HG02798 (cell line): Measurements from ENCODE around the gene PRIMA1.

ENCODE experiments used
- ATAC-seq: cut with Tn5 transposase; IDR thresholded peaks from one replicate; pipeline ENCODE4 v1.9.1; 2021; ENCODE audit warnings: mild to moderate bottlenecking; ENCODE audit not compliant: unreplicated experiment, poor library complexity

PRIMA1 gene

DNA sequence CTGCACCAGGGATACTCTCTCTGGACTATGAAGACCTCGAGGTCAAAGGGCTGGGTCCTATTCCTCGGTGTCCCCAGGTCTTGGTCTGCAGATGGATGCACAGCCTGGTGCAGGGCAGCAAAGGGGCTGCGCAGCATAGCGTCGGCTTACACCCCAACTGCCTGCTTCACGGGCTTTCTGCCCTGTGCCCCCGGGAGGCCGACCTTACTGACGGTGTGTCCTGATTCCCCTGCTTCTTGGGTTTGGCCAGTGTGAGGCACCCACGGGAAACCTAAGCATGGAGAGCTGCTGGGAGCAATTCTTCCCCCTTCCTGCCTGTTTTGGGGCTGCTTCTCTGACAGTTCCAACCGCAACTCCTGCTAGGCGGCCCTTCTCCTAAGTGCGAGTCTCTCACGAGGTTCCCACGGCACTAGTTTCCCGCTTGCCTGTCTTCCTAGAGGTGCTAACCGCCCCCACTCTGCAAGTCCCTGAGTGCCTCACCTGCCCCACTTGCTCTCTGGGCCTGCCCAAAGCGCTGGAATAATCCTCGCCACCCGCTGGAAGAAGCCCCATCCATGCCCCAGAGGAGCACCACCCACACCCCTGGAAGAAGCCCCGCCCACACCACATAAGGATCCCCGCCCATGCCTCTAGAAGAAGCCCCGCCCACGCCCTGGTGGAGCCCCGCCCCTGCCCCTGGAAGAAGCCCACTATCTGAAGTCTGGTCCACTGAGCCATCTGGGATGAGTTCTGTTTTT, 54.0 kb downstream of the PRIMA1 start:
- ATAC-seq = no peak

DNA sequence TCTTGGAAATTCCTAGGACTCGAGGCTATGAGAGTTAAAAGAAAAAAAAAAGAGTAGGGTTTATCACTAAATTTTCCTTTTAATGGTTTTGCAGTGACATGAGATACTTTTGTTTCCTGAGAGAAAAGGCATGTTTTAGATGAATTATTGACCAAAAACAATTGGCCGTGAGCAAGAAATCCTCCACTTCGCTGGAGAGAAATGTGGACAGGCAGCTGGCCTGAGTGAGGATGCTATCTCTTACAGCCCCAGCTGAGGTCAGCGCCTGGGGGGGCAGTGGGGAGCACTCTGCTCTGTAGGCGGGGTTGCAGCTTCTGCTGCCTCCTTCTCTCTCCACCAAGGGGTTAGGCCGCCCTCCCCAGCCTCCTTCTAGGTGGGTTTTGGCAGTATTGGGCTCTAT, 54.7 kb downstream of the PRIMA1 start:
- ATAC-seq = no peak

DNA sequence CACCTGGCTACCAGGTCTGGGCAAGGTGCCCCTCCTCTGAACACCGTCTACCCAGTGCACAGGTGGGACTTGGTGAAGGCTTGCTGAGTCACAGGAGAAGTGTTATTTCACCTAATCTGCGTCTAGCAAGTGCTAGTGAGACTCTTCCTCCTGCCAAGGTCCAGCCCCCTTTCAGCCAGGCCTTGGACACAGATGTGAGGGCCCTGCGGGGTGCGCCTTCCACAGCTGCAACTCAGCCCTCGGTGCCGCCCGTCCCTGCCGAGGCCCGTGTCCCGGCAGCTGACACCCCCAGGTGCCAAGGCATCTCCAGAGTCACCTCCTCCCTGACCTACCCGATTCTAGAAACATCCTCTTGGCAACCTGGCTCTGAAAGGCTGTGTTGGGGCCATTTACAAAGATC, 55.1 kb downstream of the PRIMA1 start:
- ATAC-seq = no peak

DNA sequence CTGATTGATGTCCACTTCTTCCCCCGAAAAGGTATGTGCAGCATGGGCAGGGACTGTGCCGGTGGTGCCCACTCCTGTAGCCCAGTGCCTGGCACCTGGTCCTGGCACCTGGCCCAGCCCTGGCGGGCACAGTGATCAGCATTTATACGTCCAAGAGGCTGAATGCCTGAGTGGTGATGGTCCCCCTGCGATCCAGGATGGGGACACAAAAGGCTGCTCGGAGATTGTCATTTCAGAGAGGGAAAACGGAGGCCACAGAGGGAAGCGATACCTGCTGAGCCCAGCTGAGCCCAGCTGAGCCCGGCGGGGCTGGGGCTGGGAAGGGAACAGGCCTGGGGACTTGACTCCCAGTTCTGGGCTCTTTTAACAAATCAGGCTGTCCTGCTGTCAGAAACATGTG, 55.8 kb downstream of the PRIMA1 start:
- no peak for ATAC-seq

DNA sequence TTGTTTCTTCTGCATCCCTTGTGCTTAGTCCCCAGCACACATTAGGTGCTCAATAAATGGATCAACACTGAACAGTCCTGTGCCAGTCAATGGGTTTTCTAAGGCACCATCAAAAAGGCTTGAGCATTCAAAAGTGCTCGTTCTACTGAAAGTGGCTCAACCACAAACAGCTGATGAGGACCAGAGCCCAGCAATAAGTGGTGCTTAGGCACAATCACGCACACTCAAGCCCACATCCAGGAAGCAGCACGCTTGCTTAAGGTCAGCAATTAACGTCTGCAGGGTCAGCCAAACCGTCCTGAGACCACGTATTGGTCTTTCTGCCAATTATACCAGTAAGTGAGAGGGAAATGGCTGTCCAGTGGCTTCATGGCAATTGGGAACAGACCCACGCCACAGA, 56.5 kb downstream of the PRIMA1 start:
- ATAC-seq = no peak

DNA sequence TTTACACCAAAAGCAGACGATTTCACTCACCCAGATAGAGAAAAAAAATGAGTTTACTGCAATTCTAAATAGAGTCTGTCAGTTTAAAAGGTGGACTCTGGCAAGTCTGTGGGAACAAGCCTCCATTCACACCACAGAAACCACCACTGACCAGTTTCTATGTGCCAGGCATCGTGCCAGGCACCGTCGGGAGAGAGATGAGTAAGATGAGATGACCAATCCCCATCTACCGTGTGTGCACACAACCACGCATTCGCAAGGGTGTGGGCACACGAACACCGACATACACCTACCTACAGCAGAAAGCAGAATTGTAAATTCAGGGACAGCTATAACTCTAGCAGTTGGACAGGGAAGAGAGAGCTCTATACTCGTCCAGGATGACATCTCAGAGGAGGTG, 58.3 kb downstream of the PRIMA1 start:
- no peak for ATAC-seq

DNA sequence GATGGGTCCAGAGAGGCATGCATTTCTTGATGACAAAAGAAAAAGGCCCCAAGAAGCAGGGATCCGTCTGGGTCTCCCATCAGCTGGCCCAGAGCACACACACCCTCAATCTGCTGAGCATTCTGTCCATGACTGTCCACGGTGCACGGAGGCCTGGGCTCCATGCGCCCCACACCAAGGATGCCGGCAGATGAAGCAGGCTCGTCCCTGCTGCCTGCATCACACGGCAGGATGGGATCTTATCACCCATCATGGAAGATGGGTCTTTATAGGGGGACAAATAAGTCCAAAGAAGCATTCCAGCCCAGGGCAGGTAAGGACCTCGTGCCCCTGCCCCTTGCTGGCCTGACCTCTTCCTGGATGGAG, 59.7 kb downstream of the PRIMA1 start:
- no peak for ATAC-seq

DNA sequence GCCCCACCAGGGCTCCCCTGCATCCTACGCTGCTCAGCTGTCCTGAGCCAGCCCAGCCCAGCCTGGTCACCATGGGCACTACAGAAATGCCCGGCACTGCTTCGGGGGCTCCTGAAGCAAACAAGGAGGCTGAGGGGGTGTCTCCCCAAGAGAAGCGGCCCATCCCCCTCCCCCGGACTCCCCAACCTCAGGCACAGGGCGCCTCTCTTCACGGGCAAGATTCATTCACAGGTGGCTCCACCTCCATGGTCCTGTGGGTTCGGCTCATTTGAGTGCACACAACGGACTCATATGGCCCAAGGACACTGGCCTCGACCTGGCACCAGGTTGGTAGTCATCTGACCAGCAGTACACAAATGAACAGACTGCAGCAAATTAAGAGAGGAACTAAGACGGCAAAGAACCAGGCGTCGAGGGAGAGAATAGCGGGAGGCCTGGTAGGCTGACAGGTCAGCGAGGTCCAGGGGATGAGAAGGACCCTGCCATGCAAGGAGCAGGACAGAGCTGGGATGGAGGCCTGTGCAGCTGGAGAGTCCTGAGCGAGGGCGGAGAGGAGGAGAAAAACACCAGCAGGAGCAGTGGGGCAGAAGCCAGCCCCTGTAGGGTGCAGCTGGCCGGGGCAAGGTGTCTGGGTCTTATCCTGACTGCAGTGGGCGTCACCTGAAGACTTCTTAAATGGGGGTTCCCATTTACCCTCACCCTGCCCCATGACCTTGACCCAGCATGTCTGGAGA, 60.2 kb downstream of the PRIMA1 start:
- ATAC-seq = no peak

DNA sequence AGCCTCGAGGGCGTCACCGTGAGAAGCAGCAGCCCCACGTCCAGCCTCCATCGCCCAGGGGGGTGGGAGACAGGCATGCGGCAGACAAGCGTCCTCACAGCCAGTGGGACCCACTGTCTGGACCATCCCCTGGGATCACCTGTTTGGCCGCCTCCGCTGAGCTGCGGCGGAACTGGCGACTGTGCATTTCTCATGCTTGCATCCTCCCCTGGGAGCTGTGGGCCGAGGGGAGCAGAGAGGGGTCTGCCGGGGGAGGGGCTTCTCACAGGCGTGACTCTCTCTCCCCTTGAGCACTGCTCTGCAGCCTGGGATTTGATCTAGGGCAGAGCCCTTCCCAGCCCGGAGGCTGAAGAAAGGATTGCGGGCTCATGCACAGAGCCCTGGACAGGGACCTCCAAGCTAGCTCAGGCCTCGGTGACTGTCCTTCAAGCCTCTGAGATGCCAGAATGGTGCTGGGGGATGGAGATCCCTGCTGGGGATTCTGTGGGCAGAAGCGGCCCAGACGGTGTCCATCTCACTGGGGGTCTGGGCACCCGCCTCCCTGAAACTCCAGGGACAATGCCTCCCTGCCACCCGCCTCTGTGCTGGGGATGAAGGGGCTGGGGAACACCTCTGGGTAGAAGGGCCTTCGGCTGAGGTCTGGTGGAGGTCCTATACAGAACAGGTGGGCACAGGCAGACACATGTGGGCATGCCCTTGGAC, 61.1 kb downstream of the PRIMA1 start:
- no peak for ATAC-seq

DNA sequence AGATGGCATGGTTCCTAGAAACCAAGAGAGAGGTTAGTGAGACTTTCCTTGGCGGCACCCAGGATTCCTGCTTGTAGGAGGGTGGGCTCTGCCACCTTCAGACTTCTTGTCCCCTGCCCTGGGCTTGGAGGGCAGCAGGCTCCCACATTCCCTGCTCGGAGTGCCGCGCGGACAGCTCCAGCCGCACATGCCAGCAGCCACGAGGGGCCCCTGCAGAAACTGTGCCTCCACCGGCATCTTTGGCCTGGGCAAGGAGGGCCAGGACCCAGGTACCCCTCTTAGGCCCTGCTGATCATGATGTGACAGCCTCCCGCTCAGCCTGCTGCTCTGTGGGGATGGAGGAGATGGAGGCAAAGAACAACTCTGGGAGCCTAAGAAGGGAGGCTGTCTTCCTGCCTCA, 62.3 kb downstream of the PRIMA1 start:
- no peak for ATAC-seq

DNA sequence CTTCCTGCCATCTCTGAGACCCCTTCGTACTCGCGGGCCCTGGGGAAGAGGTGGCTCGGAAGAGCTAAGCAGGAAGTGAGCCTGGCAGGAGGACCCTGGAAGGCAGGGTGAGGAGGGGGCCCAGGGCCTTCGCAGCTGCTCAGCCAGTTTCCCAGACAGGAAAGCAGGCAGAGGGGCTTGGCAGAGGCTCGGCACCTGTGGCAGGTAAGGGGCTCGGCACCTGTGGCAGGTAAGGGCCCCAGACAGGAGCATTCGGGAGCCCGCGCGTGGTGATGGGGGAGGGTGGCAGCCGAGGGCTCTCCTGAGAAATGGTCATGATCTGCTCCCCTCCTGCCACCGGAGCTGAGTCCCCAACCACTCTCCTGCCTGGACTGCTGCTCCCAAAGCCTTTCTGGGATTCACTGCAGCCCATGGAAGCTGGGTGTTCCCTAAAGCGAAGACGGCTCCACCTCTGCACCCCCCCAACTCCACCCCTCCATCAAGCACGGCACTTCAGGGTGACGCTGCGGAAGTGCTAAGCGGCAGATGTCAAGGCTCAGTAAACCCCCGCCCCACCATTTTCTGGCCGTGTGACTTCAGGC, 63.2 kb downstream of the PRIMA1 start:
- no peak for ATAC-seq

DNA sequence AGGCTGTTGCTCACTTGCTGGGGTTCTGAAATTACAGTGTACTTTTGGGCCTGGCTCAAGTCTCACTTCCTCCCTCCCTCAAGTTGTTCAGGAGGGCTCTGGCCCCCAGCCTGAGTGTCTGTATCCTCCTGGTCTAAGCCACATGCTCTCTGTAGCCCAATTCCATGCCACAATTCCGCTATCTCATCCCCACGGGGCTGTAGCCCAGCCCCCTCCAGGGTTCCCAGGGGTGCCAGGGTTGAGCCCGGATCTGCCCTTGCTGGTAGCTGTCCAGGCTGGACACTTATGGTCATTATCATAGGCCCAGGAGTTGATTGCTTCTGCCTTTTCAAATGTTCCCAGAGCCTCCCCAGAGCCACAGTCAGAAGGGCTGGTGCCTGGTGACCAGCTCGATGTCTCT, 65.3 kb downstream of the PRIMA1 start:
- no peak for ATAC-seq

DNA sequence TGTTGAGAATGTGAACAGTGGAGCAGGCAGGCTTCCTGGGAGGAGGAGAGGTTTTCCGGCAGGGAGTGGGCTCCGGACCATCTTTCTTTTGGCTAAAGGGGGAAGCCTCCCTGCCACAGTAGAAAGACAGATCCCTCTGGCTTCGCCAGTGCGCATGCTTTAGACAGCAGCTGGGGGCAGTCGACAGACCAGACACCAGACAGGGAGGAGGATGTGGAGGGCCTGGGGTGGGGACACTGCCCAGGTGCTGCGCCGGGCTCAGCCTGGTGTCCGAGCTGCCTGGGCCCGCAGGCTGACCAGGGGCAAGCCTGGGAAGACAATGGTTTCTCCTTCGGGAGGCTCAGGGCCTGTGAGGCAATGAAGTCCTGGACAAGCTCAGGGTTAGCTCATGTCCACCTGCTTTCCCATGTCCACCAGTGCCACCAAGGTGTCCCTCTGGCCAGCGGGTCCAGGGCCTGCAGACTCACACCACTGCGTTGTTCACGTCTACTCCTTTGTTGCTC, 67.3 kb downstream of the PRIMA1 start:
- ATAC-seq = no peak

DNA sequence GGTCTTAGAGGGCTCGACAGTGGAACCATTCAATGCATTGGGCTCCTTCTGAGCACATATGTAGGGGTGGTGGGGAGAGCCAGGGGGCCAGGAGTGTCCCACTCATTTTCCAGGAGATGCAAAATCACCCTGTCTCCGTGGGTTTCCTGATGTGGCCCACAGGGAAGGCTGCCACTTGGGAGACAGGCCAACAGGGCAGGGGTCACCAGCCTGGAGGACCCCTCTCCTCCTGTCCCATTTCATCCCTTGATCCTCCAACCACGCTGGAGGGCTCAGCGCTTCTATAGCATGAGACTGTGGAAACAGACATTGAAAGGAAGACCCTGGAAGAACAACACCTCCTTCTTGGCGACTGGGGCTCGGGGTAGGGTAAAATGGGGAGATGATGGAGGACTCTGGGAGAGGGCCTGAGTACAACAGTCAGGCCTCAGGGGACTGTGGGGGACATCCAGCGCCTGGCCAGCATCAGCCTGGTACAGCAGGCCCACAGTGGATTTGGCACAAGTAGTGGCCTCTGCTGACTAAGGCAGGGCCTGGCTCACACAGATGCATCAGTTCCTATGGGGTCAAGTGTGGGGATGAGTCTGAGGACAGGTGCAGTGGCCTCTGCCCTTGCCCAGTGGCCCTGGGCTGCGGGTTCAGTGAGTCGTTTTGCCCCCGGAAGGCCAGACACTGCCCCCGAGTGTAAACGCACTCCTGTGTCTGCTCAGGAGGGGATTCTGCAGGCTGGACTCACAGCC, 68.0 kb downstream of the PRIMA1 start:
- no peak for ATAC-seq

DNA sequence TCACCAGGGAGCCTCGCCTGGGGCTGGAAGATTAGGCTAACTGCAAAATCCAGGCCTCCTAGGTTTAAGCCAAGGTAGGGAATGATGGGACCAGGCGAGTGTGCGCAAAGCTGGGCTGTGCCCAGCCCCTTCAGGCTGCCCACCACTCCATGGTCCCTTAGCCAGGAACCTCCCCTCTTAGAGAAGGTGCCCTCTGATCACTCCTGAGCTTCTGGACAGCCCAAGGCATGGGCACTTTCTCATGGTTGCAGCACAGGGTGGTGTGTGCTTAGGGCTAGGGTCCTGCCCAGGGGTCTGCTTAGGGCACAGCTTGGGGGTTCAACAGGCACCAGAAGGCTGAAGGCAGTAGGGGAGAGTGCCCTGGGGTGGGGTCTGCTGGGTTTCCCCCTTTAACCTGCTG, 69.0 kb downstream of the PRIMA1 start:
- ATAC-seq = no peak

DNA sequence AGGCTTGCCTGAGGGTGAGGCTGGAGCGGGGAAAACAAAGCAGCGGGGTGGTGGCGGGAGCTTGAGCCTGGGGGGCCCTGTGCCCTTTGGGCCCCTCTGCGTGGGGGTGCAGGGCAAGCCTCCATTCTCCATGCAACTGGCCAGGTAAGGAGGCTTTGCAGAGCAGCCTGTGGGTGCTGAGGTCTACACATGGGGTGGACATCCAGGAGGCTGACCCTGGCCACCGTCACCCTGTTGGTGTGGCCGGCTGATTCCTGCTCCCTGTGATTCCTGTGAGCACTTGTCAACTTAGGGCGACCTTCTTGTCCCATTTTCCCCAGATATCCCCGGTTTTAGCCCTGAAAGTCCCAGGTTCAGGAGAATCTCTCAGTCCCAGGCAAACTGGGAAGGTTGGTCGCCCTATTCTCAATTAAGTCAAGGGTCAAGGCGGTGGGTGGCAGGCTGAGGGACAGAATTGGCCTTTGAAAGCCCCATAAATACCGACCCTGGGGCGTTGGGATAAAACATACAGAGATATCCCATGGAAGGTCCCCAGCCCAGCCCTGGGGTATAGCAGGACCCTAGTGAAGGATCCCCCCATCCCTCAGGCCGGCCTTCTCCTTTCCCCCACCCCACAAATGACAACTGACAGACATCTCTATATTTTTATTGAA, 70.5 kb downstream of the PRIMA1 start:
- no peak for ATAC-seq

DNA sequence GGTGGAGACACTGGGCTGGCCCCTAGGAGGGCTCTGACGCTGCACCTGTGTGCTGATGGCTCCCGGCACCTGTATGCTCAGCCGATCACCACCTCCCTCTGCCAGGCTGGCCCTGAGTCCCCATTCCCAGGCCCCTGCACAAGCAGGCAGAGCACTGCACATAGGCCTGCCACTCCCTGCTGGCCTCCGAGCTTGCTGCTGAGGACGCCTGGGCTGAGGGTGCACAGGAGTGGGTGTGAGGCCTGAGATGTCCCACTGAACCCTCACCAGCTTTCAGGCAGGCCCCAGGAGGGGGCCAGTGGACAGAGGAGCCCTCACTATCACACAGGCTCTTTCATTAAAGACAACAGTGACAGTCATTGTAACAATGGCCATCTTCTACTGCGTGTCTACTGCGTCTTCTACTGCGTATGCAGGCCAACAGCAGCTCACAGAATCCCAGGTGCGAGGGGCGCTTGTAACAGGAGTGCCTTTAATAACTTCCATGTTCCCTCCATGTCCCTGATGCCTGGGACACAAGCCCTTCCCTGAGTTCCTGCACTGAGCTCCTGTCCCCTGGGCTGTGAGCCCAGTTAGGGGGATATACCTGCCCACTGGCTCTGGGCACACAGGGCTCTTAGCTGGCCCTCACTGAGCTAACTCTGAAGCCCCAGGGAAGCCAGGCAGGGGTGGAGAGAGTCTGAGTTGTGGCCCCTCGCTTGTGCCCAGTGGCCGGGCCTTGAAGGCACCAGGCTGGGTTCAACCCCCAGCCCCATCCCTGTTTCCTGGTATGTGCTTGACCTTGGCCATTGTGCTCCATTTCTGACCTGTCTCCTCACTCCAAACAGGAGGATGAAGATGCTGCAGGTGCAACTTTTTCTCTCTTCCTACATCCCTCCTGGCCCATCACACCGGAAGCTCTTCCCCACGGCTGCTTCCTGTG, 71.3 kb downstream of the PRIMA1 start:
- no peak for ATAC-seq

DNA sequence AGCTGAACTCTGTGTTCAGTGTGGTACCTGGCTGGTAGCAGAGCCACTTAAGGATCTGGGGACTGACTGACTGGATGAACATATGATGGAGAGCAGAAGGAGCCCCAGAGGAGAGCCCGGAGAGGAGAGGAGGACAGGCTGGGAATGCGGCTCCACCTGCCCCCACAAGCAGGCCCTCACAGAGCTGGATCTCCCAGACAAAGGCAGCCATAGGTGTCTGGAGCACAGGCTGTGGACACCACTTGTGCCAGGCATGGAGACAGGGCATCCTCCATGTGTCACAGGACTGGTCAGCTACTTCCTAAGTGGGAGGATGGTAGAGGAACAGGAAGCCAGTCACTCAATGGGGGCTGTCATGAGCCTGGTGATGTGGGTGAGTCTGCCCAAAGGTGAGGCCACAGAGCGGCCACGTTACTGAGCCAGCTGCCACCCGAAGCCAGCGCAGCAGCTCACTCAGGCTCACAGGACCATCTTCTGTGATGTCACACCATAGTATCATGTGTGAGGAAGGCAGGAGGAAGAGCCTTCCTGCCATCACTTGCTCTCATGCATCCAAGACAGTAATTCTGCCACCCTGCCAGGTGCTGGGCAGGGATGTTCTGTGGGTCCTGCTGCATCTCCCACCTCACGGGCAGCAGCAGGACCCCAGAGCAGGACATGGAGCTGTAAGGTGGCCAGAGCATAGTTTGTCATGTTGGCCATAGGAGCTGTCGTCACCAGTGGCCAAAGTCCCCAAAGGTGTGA, 72.1 kb downstream of the PRIMA1 start:
- no peak for ATAC-seq
